ENCODE measurements around the gene MAPKAPK2.
A peak's percentile ranks its signal among the peaks of the same experiment; 100 is the strongest.
"Not testable (repeated sequence)": the region's sequence is repeated elsewhere in the genome, so short reads cannot be mapped to it uniquely, and the experiment has no call there.

The MAPKAPK2 gene

DNA sequence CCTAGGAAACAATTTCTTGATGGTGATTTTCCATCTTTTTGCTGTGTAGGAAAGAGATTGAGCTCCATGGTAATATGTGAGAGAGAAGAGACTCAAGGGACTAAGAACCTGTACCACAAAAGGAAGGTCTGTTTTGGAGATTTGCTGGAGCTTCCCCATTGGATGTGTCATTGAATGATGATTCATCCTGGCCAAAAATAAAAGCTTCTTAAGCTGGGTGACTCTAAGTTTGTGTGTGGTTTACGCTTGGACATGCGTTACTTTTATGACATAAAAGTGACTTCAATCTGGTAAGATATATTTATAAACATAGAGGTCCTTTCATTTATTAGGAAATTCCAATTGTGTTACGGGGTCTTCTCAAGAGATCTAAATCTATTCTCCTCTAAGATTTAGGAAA is 68.4 kb downstream of the MAPKAPK2 start:
- Histone ChIP-seq H3K27ac (ENCODE audit: low read length) (no peak overlapping the region), H3K27me3 (ENCODE audit: low read depth, low read length) (no peaks in the 10 kb centered on the region), H3K9me3 (ENCODE audit: control insufficient read depth in 1 of 2, low read length in 2 of 2) (no peaks in the 10 kb centered on the region)

GRCh38 chr1:206754011-206754410 is 69.3 kb downstream of the MAPKAPK2 start:
- no peak overlapping the region for H3K27ac ChIP-seq (ENCODE audit: low read length)
- no peaks in the 10 kb centered on the region for H3K9me3 ChIP-seq (ENCODE audit: control insufficient read depth in 1 of 2, low read length in 2 of 2)
- H3K4me3 ChIP-seq (ENCODE audit: low read depth in 1 of 2, low read length in 2 of 2): no peak overlapping the region
- no peaks in the 10 kb centered on the region for H3K4me1 ChIP-seq (ENCODE audit: control insufficient read depth in 1 of 2, insufficient read depth in 2 of 2, low read length in 2 of 2)
- H3K36me3 ChIP-seq (ENCODE audit: control insufficient read depth in 1 of 2, insufficient read depth in 2 of 2, low read length in 2 of 2): no peaks in the 10 kb centered on the region
- H3K27me3 ChIP-seq (ENCODE audit: low read depth, low read length): no peaks in the 10 kb centered on the region

More for the DNA sequence above, 68.4 kb downstream of the MAPKAPK2 start:
- H3K4me3 ChIP-seq (ENCODE audit: low read depth in 1 of 2, low read length in 2 of 2): no peak overlapping the region
- H3K36me3 ChIP-seq (ENCODE audit: control insufficient read depth in 1 of 2, insufficient read depth in 2 of 2, low read length in 2 of 2): no peaks in the 10 kb centered on the region
- H3K4me1 ChIP-seq (ENCODE audit: control insufficient read depth in 1 of 2, insufficient read depth in 2 of 2, low read length in 2 of 2): no peaks in the 10 kb centered on the region

- Histone ChIP-seq H3K9me3 (ENCODE audit: control insufficient read depth in 1 of 2, low read length in 2 of 2) (no peaks in the 10 kb centered on the region), H3K4me1 (ENCODE audit: control insufficient read depth in 1 of 2, insufficient read depth in 2 of 2, low read length in 2 of 2) (no peaks in the 10 kb centered on the region), H3K36me3 (ENCODE audit: control insufficient read depth in 1 of 2, insufficient read depth in 2 of 2, low read length in 2 of 2) (no peaks in the 10 kb centered on the region), H3K27me3 (ENCODE audit: low read depth, low read length) (no peaks in the 10 kb centered on the region), H3K27ac (ENCODE audit: low read length) (no peak overlapping the region), H3K4me3 (ENCODE audit: low read depth in 1 of 2, low read length in 2 of 2) (no peak overlapping the region)
Measured at GRCh38 chr1:206757524-206758266, 73.0 kb downstream of the MAPKAPK2 start.

GRCh38 chr1:206760590-206760989 is 75.9 kb downstream of the MAPKAPK2 start:
- H3K4me1 ChIP-seq (ENCODE audit: control insufficient read depth in 1 of 2, insufficient read depth in 2 of 2, low read length in 2 of 2): no peaks in the 10 kb centered on the region
- H3K27me3 ChIP-seq (ENCODE audit: low read depth, low read length): no peaks in the 10 kb centered on the region
- H3K9me3 ChIP-seq (ENCODE audit: control insufficient read depth in 1 of 2, low read length in 2 of 2): no peaks in the 10 kb centered on the region
- H3K4me3 ChIP-seq (ENCODE audit: low read depth in 1 of 2, low read length in 2 of 2): no peak overlapping the region
- no peak overlapping the region for H3K27ac ChIP-seq (ENCODE audit: low read length)
- H3K36me3 ChIP-seq (ENCODE audit: control insufficient read depth in 1 of 2, insufficient read depth in 2 of 2, low read length in 2 of 2): no peaks in the 10 kb centered on the region

- H3K27ac ChIP-seq (ENCODE audit: low read length): no peak overlapping the region
- no peak overlapping the region for H3K4me3 ChIP-seq (ENCODE audit: low read depth in 1 of 2, low read length in 2 of 2)
- no peaks in the 10 kb centered on the region for H3K9me3 ChIP-seq (ENCODE audit: control insufficient read depth in 1 of 2, low read length in 2 of 2)
- H3K4me1 ChIP-seq (ENCODE audit: control insufficient read depth in 1 of 2, insufficient read depth in 2 of 2, low read length in 2 of 2): no peaks in the 10 kb centered on the region
- H3K27me3 ChIP-seq (ENCODE audit: low read depth, low read length): no peaks in the 10 kb centered on the region
- no peaks in the 10 kb centered on the region for H3K36me3 ChIP-seq (ENCODE audit: control insufficient read depth in 1 of 2, insufficient read depth in 2 of 2, low read length in 2 of 2)
Measured at GRCh38 chr1:206761159-206761768, 76.6 kb downstream of the MAPKAPK2 start.

- H3K9me3 ChIP-seq (ENCODE audit: control insufficient read depth in 1 of 2, low read length in 2 of 2); H3K36me3 ChIP-seq (ENCODE audit: control insufficient read depth in 1 of 2, insufficient read depth in 2 of 2, low read length in 2 of 2); H3K27me3 ChIP-seq (ENCODE audit: low read depth, low read length); H3K4me3 ChIP-seq (ENCODE audit: low read depth in 1 of 2, low read length in 2 of 2); H3K27ac ChIP-seq (ENCODE audit: low read length); H3K4me1 ChIP-seq (ENCODE audit: control insufficient read depth in 1 of 2, insufficient read depth in 2 of 2, low read length in 2 of 2): not testable (repeated sequence)
Measured at GRCh38 chr1:206762741-206763364, 78.1 kb downstream of the MAPKAPK2 start.

GRCh38 chr1:206765771-206766170 is 81.1 kb downstream of the MAPKAPK2 start:
- H3K27me3 ChIP-seq (ENCODE audit: low read depth, low read length); H3K27ac ChIP-seq (ENCODE audit: low read length); H3K36me3 ChIP-seq (ENCODE audit: control insufficient read depth in 1 of 2, insufficient read depth in 2 of 2, low read length in 2 of 2); H3K9me3 ChIP-seq (ENCODE audit: control insufficient read depth in 1 of 2, low read length in 2 of 2); H3K4me3 ChIP-seq (ENCODE audit: low read depth in 1 of 2, low read length in 2 of 2); H3K4me1 ChIP-seq (ENCODE audit: control insufficient read depth in 1 of 2, insufficient read depth in 2 of 2, low read length in 2 of 2): not testable (repeated sequence)

GRCh38 chr1:206766251-206766856 is 81.6 kb downstream of the MAPKAPK2 start:
- no peaks in the 10 kb centered on the region for H3K4me1 ChIP-seq (ENCODE audit: control insufficient read depth in 1 of 2, insufficient read depth in 2 of 2, low read length in 2 of 2)
- H3K27ac ChIP-seq (ENCODE audit: low read length): no peak overlapping the region
- no peaks in the 10 kb centered on the region for H3K36me3 ChIP-seq (ENCODE audit: control insufficient read depth in 1 of 2, insufficient read depth in 2 of 2, low read length in 2 of 2)
- H3K9me3 ChIP-seq (ENCODE audit: control insufficient read depth in 1 of 2, low read length in 2 of 2): no peaks in the 10 kb centered on the region
- no peak overlapping the region for H3K4me3 ChIP-seq (ENCODE audit: low read depth in 1 of 2, low read length in 2 of 2)
- H3K27me3 ChIP-seq (ENCODE audit: low read depth, low read length): no peaks in the 10 kb centered on the region

DNA sequence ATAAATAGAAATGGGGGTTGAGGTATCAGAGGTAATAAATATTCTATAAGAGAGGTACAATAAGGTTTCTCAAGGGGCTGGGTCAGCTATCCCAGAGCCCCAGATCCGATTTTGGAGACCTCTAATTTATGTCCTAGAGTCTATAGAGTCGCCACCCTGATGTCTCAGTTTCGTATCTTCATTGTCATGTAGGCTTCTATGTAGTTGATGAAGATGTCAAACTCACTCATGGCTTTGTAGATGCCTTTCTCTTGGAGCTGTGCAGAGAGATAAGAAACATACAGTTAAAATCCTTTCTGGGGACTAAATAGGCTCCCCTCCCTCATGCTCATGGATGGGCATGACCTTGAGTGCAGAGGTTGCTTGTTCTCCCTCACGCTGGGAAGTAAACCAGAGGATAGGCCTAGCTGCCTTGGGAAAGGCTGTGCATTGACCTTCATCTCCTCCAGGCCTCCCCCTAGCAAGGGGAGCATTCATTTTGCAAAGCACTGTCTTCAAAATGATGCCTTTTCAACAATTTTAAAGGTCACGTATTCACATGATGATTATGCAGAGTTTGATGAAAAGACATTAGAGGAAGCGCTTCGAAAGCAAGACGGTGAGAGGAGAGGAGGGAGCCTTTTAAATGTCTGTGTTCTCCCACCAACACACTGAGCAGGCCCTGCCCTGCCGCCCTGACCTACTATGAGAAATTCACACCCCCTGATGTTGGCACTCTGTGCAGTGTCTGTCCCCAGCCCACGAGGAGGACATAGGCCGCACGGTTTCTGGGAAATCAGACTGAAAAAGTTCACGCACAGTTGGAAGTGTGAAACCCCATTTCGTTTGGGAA is 84.0 kb downstream of the MAPKAPK2 start:
- H3K27ac ChIP-seq (ENCODE audit: low read length): no peak overlapping the region

GRCh38 chr1:206769304-206769731 is 84.6 kb downstream of the MAPKAPK2 start:
- no peaks in the 10 kb centered on the region for H3K9me3 ChIP-seq (ENCODE audit: control insufficient read depth in 1 of 2, low read length in 2 of 2)
- peak overlapping the region in 1 of 2 donors; percentile 48 for H3K4me3 ChIP-seq (ENCODE audit: low read depth in 1 of 2, low read length in 2 of 2)
- H3K36me3 ChIP-seq (ENCODE audit: control insufficient read depth in 1 of 2, insufficient read depth in 2 of 2, low read length in 2 of 2): no peaks in the 10 kb centered on the region
- H3K27ac ChIP-seq (ENCODE audit: low read length): no peak overlapping the region
- H3K27me3 ChIP-seq (ENCODE audit: low read depth, low read length): no peaks in the 10 kb centered on the region
- no peaks in the 10 kb centered on the region for H3K4me1 ChIP-seq (ENCODE audit: control insufficient read depth in 1 of 2, insufficient read depth in 2 of 2, low read length in 2 of 2)

More for the DNA sequence above, 84.0 kb downstream of the MAPKAPK2 start:
- no peaks in the 10 kb centered on the region for H3K27me3 ChIP-seq (ENCODE audit: low read depth, low read length)
- no peaks in the 10 kb centered on the region for H3K9me3 ChIP-seq (ENCODE audit: control insufficient read depth in 1 of 2, low read length in 2 of 2)
- H3K36me3 ChIP-seq (ENCODE audit: control insufficient read depth in 1 of 2, insufficient read depth in 2 of 2, low read length in 2 of 2): no peaks in the 10 kb centered on the region
- no peaks in the 10 kb centered on the region for H3K4me1 ChIP-seq (ENCODE audit: control insufficient read depth in 1 of 2, insufficient read depth in 2 of 2, low read length in 2 of 2)
- H3K4me3 ChIP-seq (ENCODE audit: low read depth in 1 of 2, low read length in 2 of 2): no peak overlapping the region

All from muscle layer of duodenum (tissue), 2 donors.